ENCODE results near the gene TTLL6.

TTLL6 gene

DNA sequence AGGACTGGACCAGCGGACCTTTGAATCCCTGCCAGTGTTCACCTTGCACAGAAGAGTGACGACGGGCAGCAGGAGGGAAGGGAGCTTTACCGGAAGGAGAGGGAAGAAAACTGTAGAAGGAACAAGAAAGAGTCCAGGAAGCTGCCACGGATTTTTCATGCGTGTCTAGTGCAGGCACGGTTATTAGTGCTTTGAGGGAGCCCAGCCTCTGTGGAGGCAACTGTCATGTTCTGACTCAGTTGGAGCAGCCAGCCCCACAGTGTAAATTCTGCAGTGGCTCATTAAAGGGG, 82.0 kb downstream of the TTLL6 start:
- no peak for FAIRE-seq

- FAIRE-seq: no peak
These were observed 82.5 kb downstream of the TTLL6 start for GRCh38 chr17:48734333-48735061.

GRCh38 chr17:48733632-48734328, 83.2 kb downstream of the TTLL6 start:
- FAIRE-seq: no peak

DNA sequence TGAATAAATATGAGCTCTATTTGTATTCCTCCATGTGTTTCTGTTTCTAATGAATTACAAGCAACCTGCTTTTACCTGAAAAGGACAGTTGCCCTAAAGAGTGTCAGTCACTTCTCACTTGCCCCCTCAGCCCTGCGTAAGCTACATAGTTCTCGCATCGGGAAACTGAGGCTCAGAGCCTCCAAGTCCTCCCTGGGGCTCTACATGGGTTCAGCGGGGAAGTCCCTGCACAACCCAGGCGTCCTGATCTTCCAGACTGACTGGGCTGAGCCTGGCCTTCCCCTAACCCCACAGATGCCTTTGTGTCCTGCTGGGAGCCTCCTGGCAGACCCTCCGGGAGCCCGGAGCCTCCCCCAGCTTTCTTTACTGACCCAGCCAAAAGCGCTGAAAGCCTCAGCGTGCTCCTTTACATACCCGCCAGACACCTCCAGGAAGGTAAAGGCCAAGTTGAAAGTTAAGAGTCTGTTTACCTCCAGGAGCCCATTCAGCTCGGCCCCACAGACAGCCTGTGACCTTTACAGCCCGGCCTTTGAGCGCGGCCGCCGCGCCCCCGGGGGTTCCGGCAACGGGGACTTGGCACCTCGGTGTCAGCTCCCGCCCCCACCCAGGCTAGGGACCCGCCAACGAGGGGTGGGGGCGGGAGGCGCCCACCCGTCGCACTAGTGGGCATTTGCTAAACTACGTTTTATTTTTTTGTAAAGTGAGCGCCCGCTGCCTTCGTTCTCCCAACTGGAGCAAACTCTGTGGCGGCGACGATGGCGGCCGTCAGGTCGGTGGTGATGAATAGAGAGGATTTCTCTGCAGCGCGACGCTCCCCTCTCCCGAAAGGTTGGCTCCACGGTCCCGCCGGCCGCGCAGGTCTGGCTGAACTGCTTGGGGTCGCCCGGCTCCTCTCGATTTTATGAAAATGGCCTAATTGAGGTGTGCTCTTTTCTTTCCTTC, 84.1 kb downstream of the TTLL6 start:
- FAIRE-seq: no peak

DNA sequence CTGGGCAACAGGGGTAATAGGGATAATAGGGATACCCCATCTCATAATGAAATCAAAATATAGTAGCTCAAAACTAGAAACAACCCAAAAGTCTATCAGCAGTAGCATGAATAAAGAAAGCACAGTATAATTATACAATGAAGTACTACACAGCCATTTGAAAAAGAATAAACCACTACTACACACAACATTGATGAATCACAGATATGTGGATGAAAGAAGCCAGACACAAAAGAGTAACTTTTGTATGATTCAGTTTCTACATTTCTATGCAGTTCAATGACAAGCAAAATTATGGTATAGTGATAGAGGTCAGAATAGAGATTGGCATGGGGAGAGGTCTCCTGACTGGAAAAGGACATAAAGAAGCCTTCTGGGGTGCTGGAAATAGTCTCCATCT, 85.7 kb downstream of the TTLL6 start:
- FAIRE-seq: no peak

DNA sequence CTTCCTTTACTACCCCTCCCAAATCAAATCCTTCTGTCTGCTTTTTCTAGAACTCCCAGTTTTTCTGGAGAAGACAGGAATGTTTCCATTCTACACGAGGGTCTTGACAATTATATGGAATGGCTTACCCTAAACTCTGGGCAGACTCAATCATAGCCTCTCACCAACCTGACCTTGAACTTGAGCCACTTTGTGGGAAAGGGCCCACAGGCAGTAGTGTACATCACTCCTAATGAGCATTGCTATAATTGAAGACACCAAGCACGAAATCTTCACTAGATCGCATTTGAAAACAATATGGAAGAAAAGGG, 86.8 kb downstream of the TTLL6 start:
- FAIRE-seq: no peak

GRCh38 chr17:48729335-48730239, 87.4 kb downstream of the TTLL6 start:
- no peak for FAIRE-seq

DNA sequence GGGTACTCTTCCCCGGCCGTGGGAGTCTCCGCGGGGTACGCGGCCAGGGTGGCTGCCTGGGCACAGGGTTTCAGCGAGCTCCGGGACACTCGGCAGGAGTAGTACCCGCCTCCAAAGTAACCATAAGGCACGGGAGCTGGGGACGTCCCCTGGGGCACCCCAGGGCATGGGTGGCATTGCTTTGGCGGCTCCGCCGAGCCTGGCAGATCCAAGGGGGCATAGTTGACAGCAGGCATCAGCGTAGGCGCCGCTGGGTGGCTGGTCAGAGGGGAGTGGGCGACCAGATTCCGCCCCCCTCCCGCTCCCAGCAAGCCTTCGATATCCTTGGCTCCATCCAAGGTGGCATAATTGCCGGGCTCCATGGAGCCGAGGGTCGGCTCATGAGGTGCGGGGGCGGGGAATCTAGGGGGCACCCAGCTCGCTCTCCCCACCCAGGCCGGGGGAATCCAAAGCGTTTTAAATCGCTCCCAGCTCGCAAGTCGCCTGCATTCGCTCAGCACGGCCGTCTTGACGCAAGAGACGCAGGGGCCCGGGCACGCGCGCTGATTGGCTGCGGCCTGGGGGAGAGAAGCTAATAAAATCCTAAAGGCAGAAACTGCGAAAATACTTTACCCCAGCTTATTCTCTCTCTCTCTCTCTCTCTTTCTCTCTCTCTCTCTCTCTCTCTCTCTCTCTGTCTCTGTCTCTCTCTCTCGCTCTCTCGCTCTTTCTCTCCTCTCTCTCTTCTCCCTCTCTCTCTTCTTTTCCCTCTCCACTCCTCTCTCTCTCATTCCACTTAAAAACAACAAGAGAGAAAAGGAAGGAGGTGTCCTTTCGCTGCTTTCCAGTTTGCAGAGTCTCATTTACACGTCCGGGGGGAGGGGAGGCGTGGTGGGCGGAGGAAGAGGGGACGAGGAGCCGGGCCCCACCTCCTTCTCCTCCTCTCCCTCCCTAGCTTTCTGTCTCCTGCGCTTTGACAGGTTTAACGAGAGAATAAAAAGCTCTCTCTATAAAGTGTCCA, 88.5 kb downstream of the TTLL6 start, which contains the start of gene HOXB13:
HOXB13 (minus strand) TSS at position 519 of the 1,000 bp plus-strand sequence; CDS start at position 362, 157 bp downstream.
- no peak for FAIRE-seq

DNA sequence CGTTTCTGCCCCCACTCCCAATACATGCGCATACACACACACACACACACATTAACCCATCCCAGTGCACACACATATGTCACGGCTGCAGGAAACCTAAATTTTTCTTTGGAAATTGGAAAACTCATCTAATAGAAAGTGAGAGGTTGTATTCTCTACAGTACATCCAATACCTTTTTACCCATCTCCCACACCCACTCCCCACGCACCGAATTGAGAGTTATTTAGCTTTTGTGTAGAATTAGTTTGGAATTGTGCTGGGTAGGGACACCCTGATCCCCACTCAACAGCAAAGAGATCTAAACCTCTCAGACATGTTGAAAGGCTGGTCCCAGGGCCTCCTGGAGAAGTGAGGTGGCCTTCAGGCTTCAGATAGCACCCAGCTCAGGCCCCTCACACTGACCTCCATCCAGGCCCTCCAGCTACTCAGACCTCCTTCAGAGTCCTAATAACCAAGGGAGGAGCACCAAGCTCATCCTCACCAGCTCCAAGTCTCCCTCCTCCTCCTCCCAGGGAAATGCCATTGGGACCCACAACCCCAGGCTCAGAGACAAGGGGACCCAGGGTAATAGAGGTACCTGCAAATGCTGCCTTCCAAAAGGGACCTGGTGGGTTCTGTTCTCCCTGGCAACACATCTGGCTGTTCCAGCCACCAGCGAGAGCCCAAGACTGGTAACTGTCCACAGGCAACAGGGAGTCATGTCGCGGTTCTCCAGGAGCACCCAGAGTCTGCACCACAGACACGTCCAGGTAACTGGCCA, 89.4 kb downstream of the TTLL6 start:
- FAIRE-seq: no peak

- no peak for FAIRE-seq
These were observed 90.1 kb downstream of the TTLL6 start for GRCh38 chr17:48726916-48727286.

GRCh38 chr17:48726114-48726915, 90.7 kb downstream of the TTLL6 start:
- FAIRE-seq: no peak

- no peak for FAIRE-seq
These were observed 91.6 kb downstream of the TTLL6 start for GRCh38 chr17:48725288-48726064.

GRCh38 chr17:48725004-48725287, 92.1 kb downstream of the TTLL6 start:
- no peak for FAIRE-seq

DNA sequence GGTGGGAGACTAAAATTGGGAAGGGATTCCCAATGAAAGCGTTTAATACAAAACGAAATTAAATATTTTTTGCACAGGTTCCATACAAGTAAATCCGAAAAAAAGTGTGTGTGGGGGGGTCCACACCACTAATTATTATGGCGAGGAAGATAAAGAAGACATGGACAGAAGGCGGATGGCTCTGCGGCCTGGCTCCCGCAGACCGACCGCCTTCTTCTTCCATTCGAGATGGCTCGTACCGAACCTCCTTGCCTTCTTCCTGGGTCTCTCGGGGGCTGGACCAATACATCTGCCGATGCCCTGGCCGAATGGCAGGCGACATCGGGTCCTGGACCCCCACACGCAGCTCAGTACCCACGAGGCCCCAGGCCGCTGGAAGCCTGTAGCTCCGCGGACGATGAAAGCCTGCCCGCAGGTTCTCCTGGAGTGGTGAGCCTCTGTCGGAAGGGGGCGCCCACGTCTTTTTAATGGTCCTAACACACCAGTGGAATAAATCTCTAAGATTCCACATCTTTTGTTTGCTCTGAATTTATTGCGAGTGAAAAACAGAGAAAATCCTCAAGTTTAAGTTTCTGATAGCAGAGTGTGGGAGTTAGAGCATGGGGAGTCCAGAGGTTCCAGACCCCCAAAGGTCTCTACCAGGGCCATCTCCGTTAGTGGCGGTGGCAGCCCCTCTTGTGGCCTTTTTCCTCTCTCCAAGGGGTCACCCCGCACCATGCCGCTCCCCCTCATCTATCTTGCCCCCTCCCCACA, 92.6 kb downstream of the TTLL6 start:
- peak; percentile 30 for FAIRE-seq

- no peak for FAIRE-seq
These were observed 93.4 kb downstream of the TTLL6 start for GRCh38 chr17:48723423-48724250.

GRCh38 chr17:48722915-48723422, 94.1 kb downstream of the TTLL6 start, which contains the start of gene PRAC2:
PRAC2 (plus strand) TSS chr17:48723185; CDS start chr17:48724411, 1,226 bp downstream.
- no peak for FAIRE-seq

Measured in A204.1 (cell line).